Sigmoid colon (tissue), 4 donors: Measurements from ENCODE around the gene PPP4R1.

ENCODE experiments used
- EP300 ChIP-seq, 4 donors: sonication (generic); formaldehyde crosslinking; IDR thresholded peaks; one replicate each; pipeline ENCODE4 v1.6.1; 2017; ENCODE audit warnings: antibody characterized with exemption in 4 of 4
- POLR2A ChIP-seq, 2 donors: fragments of 450-650 bp; IDR thresholded peaks; one replicate each; pipeline ENCODE4 v1.6.1; 2016; ENCODE audit warnings: antibody characterized with exemption in 2 of 2, mild to moderate bottlenecking in 2 of 2, moderate library complexity in 2 of 2
- POLR2AphosphoS5 ChIP-seq, 4 donors: sonication (generic); formaldehyde crosslinking; IDR thresholded peaks; one replicate each; pipeline ENCODE4 v1.6.1; 2017; ENCODE audit warnings: antibody characterized with exemption in 4 of 4
- TF ChIP-seq, protein P1 (sequence below), 4 experiments: fragments of 450-650 bp in 3 of 4; fragments of 200-600 bp in 1 of 4; IDR thresholded peaks; one replicate each; pipeline ENCODE4 v1.5.1; 2016 to 2019; ENCODE audit warnings: antibody characterized with exemption in 4 of 4, mild to moderate bottlenecking in 3 of 4, moderate library complexity in 2 of 4

DNA sequence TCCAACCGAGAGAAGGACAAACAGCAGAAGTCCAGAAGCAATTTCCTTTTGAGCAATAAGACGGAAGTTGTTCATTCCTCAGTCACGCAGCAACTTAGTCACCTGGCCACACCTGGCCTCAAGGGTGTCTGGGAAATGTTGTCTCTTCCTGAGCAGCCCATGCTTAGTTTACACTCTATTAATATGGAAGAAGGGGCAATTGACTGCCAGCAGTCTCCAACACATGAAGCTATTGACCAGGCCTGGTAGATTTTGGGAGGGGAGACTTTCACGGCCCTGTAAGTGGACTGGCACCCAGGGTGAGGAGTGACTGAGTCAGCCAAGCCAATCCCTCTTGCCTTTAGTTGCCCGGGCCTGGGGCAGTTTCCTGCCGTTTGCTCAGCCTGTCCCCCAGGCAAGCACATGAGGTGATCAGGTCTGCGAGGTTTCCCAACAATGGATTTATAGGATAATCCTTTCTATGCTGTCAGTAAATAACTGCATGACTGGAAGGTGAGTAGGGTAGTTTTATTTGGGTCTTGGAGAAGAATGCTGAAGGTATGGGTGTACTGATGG is 43.8 kb upstream of the PPP4R1 start:
- TF ChIP-seq POLR2A (IDR thresholded peaks at IDR 0.05) (no peak), POLR2AphosphoS5 (IDR thresholded peaks at IDR 0.05) (no peak), EP300 (IDR thresholded peaks at IDR 0.05) (no peak)
- TF ChIP-seq, protein P1, sequence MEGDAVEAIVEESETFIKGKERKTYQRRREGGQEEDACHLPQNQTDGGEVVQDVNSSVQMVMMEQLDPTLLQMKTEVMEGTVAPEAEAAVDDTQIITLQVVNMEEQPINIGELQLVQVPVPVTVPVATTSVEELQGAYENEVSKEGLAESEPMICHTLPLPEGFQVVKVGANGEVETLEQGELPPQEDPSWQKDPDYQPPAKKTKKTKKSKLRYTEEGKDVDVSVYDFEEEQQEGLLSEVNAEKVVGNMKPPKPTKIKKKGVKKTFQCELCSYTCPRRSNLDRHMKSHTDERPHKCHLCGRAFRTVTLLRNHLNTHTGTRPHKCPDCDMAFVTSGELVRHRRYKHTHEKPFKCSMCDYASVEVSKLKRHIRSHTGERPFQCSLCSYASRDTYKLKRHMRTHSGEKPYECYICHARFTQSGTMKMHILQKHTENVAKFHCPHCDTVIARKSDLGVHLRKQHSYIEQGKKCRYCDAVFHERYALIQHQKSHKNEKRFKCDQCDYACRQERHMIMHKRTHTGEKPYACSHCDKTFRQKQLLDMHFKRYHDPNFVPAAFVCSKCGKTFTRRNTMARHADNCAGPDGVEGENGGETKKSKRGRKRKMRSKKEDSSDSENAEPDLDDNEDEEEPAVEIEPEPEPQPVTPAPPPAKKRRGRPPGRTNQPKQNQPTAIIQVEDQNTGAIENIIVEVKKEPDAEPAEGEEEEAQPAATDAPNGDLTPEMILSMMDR (IDR thresholded peaks at IDR 0.05), result no peak
